Left cardiac atrium (tissue), 4 donors: ENCODE results near the gene IQSEC2. TPM values are rescaled to one million over a fixed set of nuclear protein-coding genes. Genes with fewer than 3 reads are reported as not detected.

ENCODE experiments used
- ATAC-seq, 2 donors: fragments of 200-7000 bp; cut with Tn5 transposase; one replicate each; pipeline ENCODE4 v1.9.1; 2020; ENCODE audit warnings: mild to moderate bottlenecking in 2 of 2, moderate library complexity in 2 of 2
- DNase-seq: peaks from one replicate; pipeline ENCODE4 v3.0.0-alpha.2; 2020
- intact Hi-C, 2 donors: fragments of 100-400 bp; cut with DNase I; formaldehyde crosslinking; loops; one replicate each; pipeline versions ENCODE4 v1.14.1 to v1.15.1; 2022 to 2023
- total RNA-seq, 2 donors: library from RNA; stranded (reverse); fragmentation: NEBNext Ultra II Directional; extraction: Animal tissue kit (Norgen Biotek cat#: 25700); gene quantifications; one replicate each; pipeline ENCODE4 v1.2.1, GENCODE V29; 2021
- donor health status: DM: no; HTN: yes; CAD: no.
- donor health status: DM: no; HTN: yes; CAD: no; lungs with severe emphysema.
- donor health status: DM: yes; HTN: yes; CAD: no.
- donor health status: Dilated cardiomyopathy.

Gene IQSEC2
- total RNA-seq, 2 donors from 2014 or later, result 9.1 to 10.8 TPM

GRCh38 chrX:53254570-53255461, 26.6 kb downstream of the IQSEC2 start:
- intact Hi-C loops, result no loop called here
- no peak for DNase-seq
- no peak for ATAC-seq

DNA sequence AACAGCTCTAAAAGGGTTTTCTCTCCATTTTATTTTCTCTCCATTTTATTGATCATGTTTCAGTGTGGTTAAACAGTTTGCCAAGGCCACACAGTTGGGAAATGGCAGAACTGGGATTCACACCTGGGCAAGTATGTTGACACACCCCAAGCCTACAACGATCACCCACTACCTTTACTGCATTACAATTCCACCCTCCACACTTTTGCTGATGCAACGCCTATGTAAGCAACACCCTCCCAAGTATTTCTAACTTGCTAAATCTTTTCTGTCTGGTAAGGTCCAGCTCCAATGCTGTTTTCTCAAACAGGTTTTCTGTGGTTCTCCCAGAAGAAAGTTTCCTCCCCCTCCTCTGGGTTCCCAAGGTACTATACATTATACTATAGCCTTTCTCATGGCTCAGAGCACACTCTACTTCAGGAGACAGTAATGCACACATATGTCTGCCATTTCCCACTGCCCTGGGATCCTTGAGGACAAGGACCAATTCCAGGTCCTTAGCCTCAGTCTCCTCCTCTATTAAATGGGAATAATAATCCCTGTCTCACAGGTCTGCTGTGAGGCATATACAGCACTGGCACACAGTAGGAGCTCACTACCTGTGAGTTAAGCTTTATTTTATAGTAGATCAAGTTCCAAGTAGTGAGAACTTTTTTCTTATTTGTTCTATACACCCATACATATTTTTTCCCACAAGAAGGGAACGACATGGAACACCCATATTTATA, 27.9 kb downstream of the IQSEC2 start:
- intact Hi-C loops, result no loop called here
- ATAC-seq (no peak), DNase-seq (no peak)

GRCh38 chrX:53251307-53251706, 30.1 kb downstream of the IQSEC2 start:
- ATAC-seq, result no peak
- DNase-seq, result no peak
- intact Hi-C loops, result no loop called here

DNA sequence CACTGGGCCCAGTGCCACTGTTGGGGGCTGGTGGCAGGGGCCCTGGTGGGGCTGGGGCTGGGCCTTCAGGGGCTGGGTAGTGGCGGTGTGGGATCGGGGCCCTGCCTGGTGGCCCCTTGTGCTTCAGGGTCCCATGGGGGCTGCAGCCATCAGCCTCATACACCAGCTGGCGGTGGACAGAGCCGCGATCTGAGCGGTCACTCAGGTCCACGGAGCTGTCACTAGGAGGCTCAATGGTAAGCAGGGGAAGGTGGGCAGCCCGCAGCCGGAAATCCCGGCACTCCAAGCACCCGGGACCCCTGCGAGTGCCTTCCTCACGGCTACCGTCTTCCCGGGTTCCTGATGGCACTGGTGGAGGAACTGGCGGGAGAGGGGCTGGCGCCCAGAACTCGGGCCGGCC, 30.8 kb downstream of the IQSEC2 start:
- intact Hi-C loops, result no loop called here
- ATAC-seq (no peak), DNase-seq (no peak)

- no peak for DNase-seq
- ATAC-seq, result no peak
These were observed 31.9 kb downstream of the IQSEC2 start for GRCh38 chrX:53249408-53250042.

DNA sequence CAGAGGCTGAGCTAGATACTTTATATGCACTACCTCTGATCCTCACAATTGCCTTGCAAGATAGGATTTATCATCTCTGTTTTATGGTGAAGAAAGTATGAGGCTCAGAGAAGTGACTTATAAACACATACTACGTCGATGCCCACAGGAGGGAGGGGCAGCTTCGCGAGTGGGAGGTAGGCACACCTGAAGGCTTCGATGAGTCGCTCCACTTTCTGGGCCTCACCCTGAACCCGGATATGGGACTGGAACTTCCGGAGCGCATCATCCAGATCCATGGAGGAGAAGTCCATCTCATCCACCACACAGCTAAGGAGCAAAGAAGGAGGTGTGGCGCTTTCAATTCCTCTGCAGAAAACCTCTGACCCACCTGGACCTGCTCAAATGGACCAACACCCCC, 33.5 kb downstream of the IQSEC2 start:
- ATAC-seq (no peak), DNase-seq (no peak)
- intact Hi-C loops, result no loop called here

More at GRCh38 chrX:53249408-53250042, 31.9 kb downstream of the IQSEC2 start:
- intact Hi-C loops, result no loop called here

- intact Hi-C loops, result no loop called here
- DNase-seq (no peak), ATAC-seq (no peak)
These were observed 35.2 kb downstream of the IQSEC2 start for GRCh38 chrX:53246231-53246630.

GRCh38 chrX:53244610-53245009, 36.8 kb downstream of the IQSEC2 start:
- DNase-seq (no peak), ATAC-seq (no peak)
- intact Hi-C loops, result no loop called here

GRCh38 chrX:53242310-53242709, 39.1 kb downstream of the IQSEC2 start:
- intact Hi-C loops, result no loop called here
- DNase-seq, result no peak
- ATAC-seq, result no peak

- DNase-seq, result no peak
- intact Hi-C loops, result no loop called here
- ATAC-seq, result no peak
These were observed 39.8 kb downstream of the IQSEC2 start for GRCh38 chrX:53241558-53241957.

- ATAC-seq (no peak), DNase-seq (no peak)
- intact Hi-C loops, result no loop called here
These were observed 41.9 kb downstream of the IQSEC2 start for GRCh38 chrX:53239474-53239873.

DNA sequence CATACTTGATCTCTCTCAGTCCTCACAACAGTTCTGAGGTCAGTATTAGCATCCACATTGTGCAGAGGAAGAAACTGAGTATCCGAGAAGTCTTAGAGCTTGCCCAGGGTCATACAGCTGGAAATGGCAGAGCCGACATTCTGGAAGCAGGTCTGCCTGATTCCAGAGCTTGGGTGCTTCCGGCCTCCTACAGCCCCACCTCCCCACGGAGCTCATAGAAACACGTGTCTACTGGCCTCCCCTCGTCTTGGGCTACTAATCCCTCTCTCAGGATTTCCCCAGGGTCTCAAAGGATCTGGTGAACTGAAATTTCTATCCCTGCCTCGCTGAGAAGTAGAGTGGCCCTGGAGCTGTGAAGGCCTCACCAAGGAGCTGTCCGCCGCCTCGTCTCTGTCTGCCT, 44.3 kb downstream of the IQSEC2 start:
- intact Hi-C loops, result no loop called here
- DNase-seq (no peak), ATAC-seq (no peak)

DNA sequence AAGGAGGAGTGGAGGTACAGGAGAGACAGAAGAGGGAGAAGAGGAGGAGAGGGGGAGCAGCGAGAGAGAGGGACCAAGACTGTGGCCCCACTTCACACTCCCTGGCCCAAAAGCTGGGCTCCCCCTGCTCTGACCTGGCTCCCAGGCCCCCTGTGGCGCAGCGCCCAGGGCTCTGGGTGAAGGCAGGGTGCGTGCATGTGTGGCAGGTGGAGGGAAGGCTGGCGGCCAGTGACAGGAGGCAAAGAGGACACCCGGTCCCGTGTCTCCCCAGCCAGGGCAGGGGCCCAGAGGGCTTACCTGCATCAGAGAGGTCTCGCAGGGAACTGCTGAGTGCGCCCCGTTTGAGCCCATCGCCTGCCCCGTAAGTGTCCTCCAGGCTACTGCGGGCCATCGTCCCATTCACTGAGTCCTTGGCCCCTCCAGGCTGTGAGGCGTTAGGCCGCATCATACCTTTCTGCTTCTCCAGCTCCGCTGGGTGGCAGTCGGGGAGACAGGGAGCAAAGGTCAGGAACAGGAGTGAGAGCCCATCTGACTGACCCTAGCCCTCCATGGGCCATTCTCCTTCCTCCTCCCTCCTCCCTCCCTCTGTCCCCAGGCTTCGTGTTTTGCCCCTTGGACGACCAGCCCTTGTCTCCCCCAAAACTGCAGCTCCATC, 45.2 kb downstream of the IQSEC2 start:
- DNase-seq, result no peak
- ATAC-seq, result no peak
- intact Hi-C loops, result no loop called here

DNA sequence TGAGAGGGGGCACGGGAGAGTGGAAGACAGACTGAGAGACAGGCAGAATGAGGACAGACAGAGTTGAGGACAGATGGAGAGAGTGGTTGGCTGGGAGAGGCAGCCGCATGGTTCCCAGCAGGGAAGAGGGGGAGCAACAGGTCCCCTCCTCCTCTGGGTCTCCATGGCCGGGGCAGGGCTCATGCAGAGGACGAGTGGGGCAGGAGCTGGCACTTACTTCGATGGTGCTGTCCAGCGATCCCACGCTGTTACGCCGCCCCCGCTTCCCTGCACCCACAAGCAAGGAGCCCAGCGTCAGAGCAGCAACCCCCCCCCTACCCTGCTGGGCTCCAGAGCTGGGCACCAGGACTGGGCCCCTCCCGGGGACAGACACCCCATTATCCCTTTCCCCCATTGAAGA, 45.8 kb downstream of the IQSEC2 start:
- DNase-seq, result no peak
- intact Hi-C loops, result no loop called here
- no peak for ATAC-seq

DNA sequence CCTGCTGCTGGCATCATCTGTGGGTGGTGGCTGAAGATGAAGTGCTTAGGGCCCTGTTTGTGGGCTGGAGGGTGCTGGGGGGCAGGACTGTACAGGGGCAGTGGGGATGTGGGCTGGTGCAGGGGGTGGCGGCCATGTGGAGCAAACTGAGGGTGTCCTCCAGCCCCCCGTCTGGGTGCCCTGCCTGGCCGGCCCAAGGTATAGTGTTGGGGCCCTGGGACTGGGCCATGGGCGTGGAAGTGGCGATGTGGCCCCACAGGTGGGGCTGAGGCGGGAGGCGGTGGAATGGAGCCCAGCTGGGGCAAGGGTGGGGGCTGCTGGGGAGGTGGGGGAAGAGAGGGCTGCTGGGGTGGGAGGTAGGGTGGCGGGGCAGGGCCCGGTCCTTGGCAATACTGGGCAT, 46.9 kb downstream of the IQSEC2 start:
- DNase-seq (no peak), ATAC-seq (no peak)
- intact Hi-C loops, result no loop called here

- ATAC-seq (no peak), DNase-seq (no peak)
- intact Hi-C loops, result no loop called here
These were observed 47.8 kb downstream of the IQSEC2 start for GRCh38 chrX:53233536-53233935.

DNA sequence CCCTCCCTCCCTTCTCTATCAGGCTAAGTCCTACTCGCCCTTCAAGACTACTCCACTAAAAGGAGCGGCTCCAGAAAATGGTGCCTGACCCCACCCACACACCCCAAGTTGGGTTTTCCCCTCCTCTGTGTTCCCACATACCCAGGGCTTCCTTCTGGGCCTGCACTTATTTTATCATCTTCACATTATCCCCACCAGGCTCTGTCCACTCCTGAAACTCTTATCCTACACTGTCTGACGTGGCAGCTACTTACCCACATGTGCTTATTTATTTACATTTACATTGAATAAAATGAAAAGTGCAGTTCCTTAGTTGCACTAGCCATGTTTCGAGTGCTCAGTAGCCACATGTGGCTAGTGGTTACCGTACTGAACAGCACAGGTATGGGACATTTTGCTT, 51.3 kb downstream of the IQSEC2 start:
- DNase-seq (no peak), ATAC-seq (no peak)
- intact Hi-C loops, result no loop called here

DNA sequence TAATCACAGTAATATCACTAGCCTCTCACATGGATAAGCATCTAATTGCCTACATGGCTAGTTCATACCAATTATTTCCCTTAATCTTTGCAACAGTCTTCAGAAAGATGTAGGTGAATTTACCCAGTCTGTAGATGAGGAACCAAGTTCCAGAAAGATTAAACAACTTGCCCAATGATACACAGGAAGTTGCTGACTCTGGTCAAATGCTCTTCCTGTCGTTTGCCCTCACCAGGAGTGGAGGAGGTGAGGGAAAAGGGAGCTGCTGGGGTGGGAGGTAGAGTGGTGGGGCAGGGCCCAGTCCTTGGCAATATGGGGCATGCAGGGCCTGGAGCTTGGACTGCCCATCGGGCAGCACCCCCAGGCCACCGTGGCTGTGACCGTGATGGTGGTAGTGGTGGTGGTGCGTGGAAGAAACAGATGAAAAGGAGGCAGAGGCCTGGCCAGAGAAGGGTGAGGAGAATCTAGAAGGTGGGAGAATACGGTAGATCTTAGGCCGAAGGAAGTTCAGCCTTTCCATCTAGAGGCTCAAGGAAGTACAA, 54.1 kb downstream of the IQSEC2 start:
- intact Hi-C loops, result no loop called here
- no peak for ATAC-seq
- no peak for DNase-seq
